Kidney (tissue), 14 donors: ENCODE data around the gene PPP2R2B. TPM values are rescaled to one million over a fixed set of nuclear protein-coding genes. Genes with fewer than 3 reads are reported as not detected.

Source experiments
- DNase-seq, 5 donors: peaks; one replicate each; pipeline ENCODE4 v3.0.0-alpha.2; 2013 to 2020
- FAIRE-seq: peaks from 2 replicates; lab custom pipeline; 2012; peaks lifted over from hg19 to GRCh38; lab: Jason Lieb, UNC
- H3K27ac ChIP-seq, 2 donors: one replicate each; pipeline ENCODE4 v1.7.0; 2013; ENCODE audit warnings: low read depth in 2 of 2, low read length in 2 of 2, inconsistent platforms in 1 of 2
- H3K27me3 ChIP-seq: one replicate; pipeline ENCODE4 v1.7.1; 2013; ENCODE audit warnings: low read length, inconsistent platforms; ENCODE audit not compliant: control insufficient read depth, insufficient read depth
- H3K36me3 ChIP-seq, 3 donors: one replicate each; pipeline versions ENCODE4 v1.7.0 to v1.7.1; 2013; ENCODE audit warnings: low read length in 3 of 3, control low read depth in 1 of 3, inconsistent platforms in 1 of 3; ENCODE audit not compliant: insufficient read depth in 3 of 3, control insufficient read depth in 2 of 3
- H3K4me1 ChIP-seq, 3 donors: one replicate each; pipeline versions ENCODE4 v1.7.0 to v1.7.1; 2013; ENCODE audit warnings: low read length in 3 of 3, inconsistent platforms in 1 of 3, low read depth in 1 of 3; ENCODE audit not compliant: control insufficient read depth in 2 of 3, insufficient read depth in 2 of 3
- H3K4me3 ChIP-seq, 3 donors: one replicate each; pipeline versions ENCODE4 v1.7.0 to v1.8.1; 2013; ENCODE audit warnings: low read length in 3 of 3, control low read depth in 1 of 3, inconsistent platforms in 1 of 3
- H3K9ac ChIP-seq, 3 donors: one replicate each; pipeline versions ENCODE4 v1.7.0 to v1.7.1; 2013; ENCODE audit warnings: low read length in 3 of 3, control low read depth in 1 of 3, inconsistent platforms in 1 of 3
- H3K9me3 ChIP-seq, 3 donors: one replicate each; pipeline versions ENCODE4 v1.7.0 to v1.7.1; 2013; ENCODE audit warnings: low read length in 3 of 3, control low read depth in 1 of 3, inconsistent platforms in 1 of 3; ENCODE audit not compliant: control insufficient read depth in 2 of 3, insufficient read depth in 1 of 3
- CTCF ChIP-seq: IDR thresholded peaks from 3 replicates; pipeline ENCODE4 v1.5.1; 2012; ENCODE audit warnings: mild to moderate bottlenecking, moderate library complexity, borderline replicate concordance; ENCODE audit not compliant: insufficient read depth; ENCODE audit errors: extremely low read depth
- intact Hi-C: fragments of 100-400 bp; cut with DNase I; formaldehyde crosslinking; loops from one replicate; pipeline ENCODE4 v1.11.1; 2022
- polyA plus RNA-seq: library from polyadenylated mRNA; stranded (reverse); fragments of 350-450 nt; fragmentation: Illumina TruSeq; extraction: RNeasy Lipid Tissue Mini Kit (QIAGEN cat#74804); gene quantifications from one replicate; pipeline ENCODE4 v1.2.3, GENCODE V29; 2014; ENCODE audit warnings: low read depth, low replicate concordance; ENCODE audit not compliant: insufficient read depth
- total RNA-seq: library from RNA; stranded (reverse); fragmentation: NEBNext Ultra II Directional; extraction: Animal tissue kit (Norgen Biotek cat#: 25700); gene quantifications from one replicate; pipeline ENCODE4 v1.2.1, GENCODE V29; 2021
- donor health status: control.
- donor health status: control.
- donor health status: control.
- donor health status: control.
- donor health status: control.
- donor health status: DM: yes; HTN: yes; CAD: no.
- donor health status: Normal renal cell carcinoma (clear cell type).

PPP2R2B gene
- total and polyA plus RNA-seq, 2 donors from 2014 or later = 4.0 to 8.2 TPM

- Histone ChIP-seq H3K9me3 (peaks cover 0 to 3% (median 0%) of the 10 kb centered on the region in 3 donors), H3K9ac (no peak overlapping the region), H3K27ac (no peak overlapping the region), H3K36me3 (no peaks in the 10 kb centered on the region), H3K4me3 (no peak overlapping the region), H3K27me3 (no peaks in the 10 kb centered on the region), H3K4me1 (no peaks in the 10 kb centered on the region)
- FAIRE-seq = no peak
- intact Hi-C loops = no loop called here
- no peak for TF ChIP-seq CTCF
- DNase-seq = no peak
Observed at GRCh38 chr5:146770546-146770945, 108.0 kb downstream of the PPP2R2B start.

- no peak for TF ChIP-seq CTCF
- Histone ChIP-seq H3K4me1 (no peaks in the 10 kb centered on the region), H3K27me3 (no peaks in the 10 kb centered on the region), H3K9me3 (no peaks in the 10 kb centered on the region), H3K4me3 (no peak overlapping the region), H3K27ac (no peak overlapping the region), H3K9ac (no peak overlapping the region), H3K36me3 (no peaks in the 10 kb centered on the region)
- DNase-seq (no peak), FAIRE-seq (no peak)
- intact Hi-C loops = no loop called here
Observed at GRCh38 chr5:146767534-146767933, 111.0 kb downstream of the PPP2R2B start.

- no peak overlapping the region for H3K27ac ChIP-seq
Observed at GRCh38 chr5:146766013-146766412, 112.5 kb downstream of the PPP2R2B start.

More at GRCh38 chr5:146766013-146766412, 112.5 kb downstream of the PPP2R2B start:
- Histone ChIP-seq H3K9me3 (no peaks in the 10 kb centered on the region), H3K27me3 (no peaks in the 10 kb centered on the region), H3K36me3 (no peaks in the 10 kb centered on the region), H3K4me1 (no peaks in the 10 kb centered on the region), H3K4me3 (no peak overlapping the region), H3K9ac (no peak overlapping the region)
- DNase-seq (no peak), FAIRE-seq (no peak)
- TF ChIP-seq CTCF = no peak
- intact Hi-C loops = no loop called here
